IMR-90 (cell line): ENCODE results near the gene RASGRP2. TPM values are rescaled to one million over a fixed set of nuclear protein-coding genes. Genes with fewer than 3 reads are reported as not detected.

ENCODE experiments used
- ATAC-seq: fragments of 200-7000 bp; cut with Tn5 transposase; 2 replicates; pipeline ENCODE4 v1.9.1; 2020; ENCODE audit warnings: low read depth, mild to moderate bottlenecking, moderate library complexity
- BruUV-seq: library from RNA; stranded (reverse); fragments of 400-500 nt; replicated peaks from 2 replicates; lab custom pipeline; 2021; lab: Mats Ljungman, UMichigan
- CTCF ChIA-PET: fragments of 300-600 bp; formaldehyde crosslinking; extraction: SDS; loops from one replicate; lab custom pipeline; 2021; ENCODE audit warnings: antibody characterized with exemption; lab: Yijun Ruan, JAX
- POLR2A ChIA-PET: fragments of 300-600 bp; sonication (Branson Sonifier 250); formaldehyde crosslinking; loops from one replicate; lab custom pipeline; 2022; ENCODE audit warnings: antibody characterized with exemption; ENCODE audit not compliant: unreplicated experiment; lab: Charles Lee
- DNase-seq: peaks from one replicate; pipeline ENCODE4 v3.0.0; 2013
- H2AFZ ChIP-seq: replicated peaks from 2 replicates; pipeline ENCODE3; 2013; ENCODE audit warnings: low read length, mild to moderate bottlenecking; ENCODE audit not compliant: poor library complexity
- H2AK5ac ChIP-seq: 2 replicates; pipeline ENCODE4 v1.6.1; 2013; ENCODE audit warnings: low read depth, low read length, inconsistent platforms
- H2AK9ac ChIP-seq: replicated peaks from 2 replicates; pipeline ENCODE3; 2013; ENCODE audit warnings: mild to moderate bottlenecking, low read depth, low read length, moderate library complexity; ENCODE audit not compliant: poor library complexity
- H2BK120ac ChIP-seq: 2 replicates; pipeline ENCODE4 v1.6.1; 2013; ENCODE audit warnings: low read depth, low read length, inconsistent platforms
- H2BK15ac ChIP-seq: 3 replicates; pipeline ENCODE4 v1.6.1; 2013; ENCODE audit warnings: low read depth, low read length, inconsistent platforms
- H2BK20ac ChIP-seq: 2 replicates; pipeline ENCODE4 v1.6.1; 2013; ENCODE audit warnings: low read depth, mild to moderate bottlenecking, inconsistent platforms, low read length, moderate library complexity
- H2BK5ac ChIP-seq: 2 replicates; pipeline ENCODE4 v1.6.1; 2013; ENCODE audit warnings: mild to moderate bottlenecking, low read depth, low read length, inconsistent platforms; ENCODE audit not compliant: poor library complexity, severe bottlenecking
- H3K14ac ChIP-seq: replicated peaks from 2 replicates; pipeline ENCODE4 v1.6.1; 2013; ENCODE audit warnings: low read depth, low read length, inconsistent platforms
- H3K18ac ChIP-seq: 2 replicates; pipeline ENCODE4 v1.6.1; 2013; ENCODE audit warnings: low read depth, low read length, control low read depth
- H3K23ac ChIP-seq: 2 replicates; pipeline ENCODE4 v1.6.1; 2013; ENCODE audit warnings: low read depth, low read length, inconsistent platforms
- H3K27ac ChIP-seq: 2 replicates; pipeline ENCODE4 v1.5.1; 2013; ENCODE audit warnings: mild to moderate bottlenecking, control low read depth, low read length; ENCODE audit not compliant: insufficient read depth
- H3K27me3 ChIP-seq: 2 replicates; pipeline ENCODE4 v1.6.1; 2013; ENCODE audit warnings: low read length; ENCODE audit not compliant: control insufficient read depth, insufficient read depth
- H3K36me3 ChIP-seq: 2 replicates; pipeline ENCODE4 v1.6.1; 2013; ENCODE audit warnings: low read length, mixed read lengths; ENCODE audit not compliant: control insufficient read depth, insufficient read depth
- H3K4ac ChIP-seq: 2 replicates; pipeline ENCODE4 v1.6.1; 2013; ENCODE audit warnings: low read depth, low read length, inconsistent platforms
- H3K4me1 ChIP-seq: 2 replicates; pipeline ENCODE4 v1.6.1; 2013; ENCODE audit warnings: low read length, mixed read lengths; ENCODE audit not compliant: control insufficient read depth, insufficient read depth
- H3K4me2 ChIP-seq: 2 replicates; pipeline ENCODE4 v1.6.1; 2013; ENCODE audit warnings: low read depth, mild to moderate bottlenecking, control low read depth, low read length, moderate library complexity
- H3K4me3 ChIP-seq: 2 replicates; pipeline ENCODE4 v1.5.1; 2013; ENCODE audit warnings: low read depth, mild to moderate bottlenecking, control low read depth, low read length, moderate library complexity; ENCODE audit not compliant: insufficient read depth
- H3K56ac ChIP-seq: 2 replicates; pipeline ENCODE4 v1.6.1; 2013; ENCODE audit warnings: low read length, inconsistent platforms; ENCODE audit not compliant: insufficient read depth; ENCODE audit errors: extremely low read depth
- H3K79me1 ChIP-seq, 2 experiments: 2 replicates each; pipeline ENCODE4 v1.6.1; 2013; ENCODE audit warnings: low read length in 2 of 2, inconsistent platforms in 1 of 2, low read depth in 1 of 2
- H3K9ac ChIP-seq: 2 replicates; pipeline ENCODE4 v1.6.1; 2013; ENCODE audit warnings: low read depth, low read length, control low read depth
- H3K9me1 ChIP-seq: 2 replicates; pipeline ENCODE4 v1.6.1; 2013; ENCODE audit warnings: low read length, inconsistent platforms; ENCODE audit not compliant: insufficient read depth
- H3K9me3 ChIP-seq: 2 replicates; pipeline ENCODE4 v1.6.1; 2013; ENCODE audit warnings: low read length; ENCODE audit not compliant: control insufficient read depth, insufficient read depth
- H4K20me1 ChIP-seq: 2 replicates; pipeline ENCODE4 v1.6.1; 2013; ENCODE audit warnings: low read length, inconsistent platforms; ENCODE audit not compliant: insufficient read depth
- H4K5ac ChIP-seq: 2 replicates; pipeline ENCODE4 v1.6.1; 2013; ENCODE audit warnings: mild to moderate bottlenecking, low read depth, low read length, control low read depth
- H4K8ac ChIP-seq, 2 experiments: 2 replicates each; pipeline ENCODE4 v1.6.1; 2013; ENCODE audit warnings: low read depth in 2 of 2, low read length in 2 of 2, control low read depth in 1 of 2, inconsistent platforms in 1 of 2
- H4K91ac ChIP-seq: 2 replicates; pipeline ENCODE4 v1.6.1; 2013; ENCODE audit warnings: low read depth, low read length, inconsistent platforms; ENCODE audit not compliant: insufficient read depth
- CEBPB ChIP-seq: IDR thresholded peaks from 2 replicates; pipeline ENCODE4 v1.6.1; 2012; ENCODE audit warnings: low read depth, low read length, improper control_type of control experiment
- CHD1 ChIP-seq: IDR thresholded peaks from 2 replicates; pipeline ENCODE4 v1.6.1; 2012; ENCODE audit warnings: low read depth, low read length, improper control_type of control experiment
- ELK1 ChIP-seq: fragments of 150-350 bp; IDR thresholded peaks from 2 replicates; pipeline ENCODE4 v1.6.1; 2016; ENCODE audit warnings: low read depth, mild to moderate bottlenecking, low read length, moderate library complexity, borderline replicate concordance
- FOS ChIP-seq: fragments of 150-350 bp; IDR thresholded peaks from 2 replicates; pipeline ENCODE4 v1.6.1; 2016; ENCODE audit warnings: low read depth, low read length
- MAFK ChIP-seq: IDR thresholded peaks from 2 replicates; pipeline ENCODE4 v1.6.1; 2012; ENCODE audit warnings: low read depth, low read length, improper control_type of control experiment
- MAZ ChIP-seq: IDR thresholded peaks from 2 replicates; pipeline ENCODE4 v1.6.1; 2012; ENCODE audit warnings: low read depth, mild to moderate bottlenecking, low read length, improper control_type of control experiment, moderate library complexity, borderline replicate concordance
- MXI1 ChIP-seq: IDR thresholded peaks from 2 replicates; pipeline ENCODE4 v1.6.1; 2012; ENCODE audit warnings: low read depth, mild to moderate bottlenecking, low read length, moderate library complexity, borderline replicate concordance
- NFE2L2 ChIP-seq: fragments of 150-350 bp; IDR thresholded peaks from 2 replicates; pipeline ENCODE4 v1.6.1; 2016; ENCODE audit warnings: low read depth, mild to moderate bottlenecking, low read length
- POLR2A ChIP-seq: IDR thresholded peaks from 2 replicates; pipeline ENCODE4 v1.6.1; 2012; ENCODE audit warnings: mild to moderate bottlenecking, low read depth, low read length
- RAD21 ChIP-seq: IDR thresholded peaks from 2 replicates; pipeline ENCODE4 v1.6.1; 2012; ENCODE audit warnings: low read length, improper control_type of control experiment
- RCOR1 ChIP-seq: IDR thresholded peaks from 2 replicates; pipeline ENCODE4 v1.6.1; 2012; ENCODE audit warnings: mild to moderate bottlenecking, low read length, improper control_type of control experiment; ENCODE audit not compliant: insufficient replicate concordance
- RFX5 ChIP-seq: IDR thresholded peaks from 2 replicates; pipeline ENCODE4 v1.8.0; 2012; ENCODE audit warnings: low read depth, mild to moderate bottlenecking, low read length, moderate library complexity
- SMC3 ChIP-seq: fragments of 150-350 bp; IDR thresholded peaks from 2 replicates; pipeline ENCODE4 v1.6.1; 2016; ENCODE audit warnings: low read depth, mild to moderate bottlenecking, antibody characterized with exemption, low read length, moderate library complexity
- USF2 ChIP-seq: fragments of 150-350 bp; IDR thresholded peaks from 2 replicates; pipeline ENCODE4 v1.6.1; 2017; ENCODE audit warnings: mild to moderate bottlenecking, antibody characterized with exemption, low read length, low read depth
- WGBS, 2 experiments: methylation state at CpG; one replicate each; pipeline versions ENCODE4 v1.1.5 to v1.1.7; 2013; ENCODE audit warnings: missing lambda C conversion rate in 2 of 2; ENCODE audit not compliant: insufficient read length in 1 of 2; ENCODE audit errors: extremely low coverage in 2 of 2; 5-methylcytosine and 5-hydroxymethylcytosine counted together
- dilution Hi-C: fragments of 300-500 bp; cut with HindIII; formaldehyde crosslinking; loops from one replicate; pipeline ENCODE4 v1.14.3; 2018; ENCODE audit warnings: low sequenced_read_pairs; ENCODE audit not compliant: unreplicated experiment
- in situ Hi-C: fragments of 300-500 bp; cut with MboI; formaldehyde crosslinking; loops from 3 replicates; pipeline ENCODE4 v1.14.3; 2019; ENCODE audit warnings: low sequenced_read_pairs, inconsistent platforms, mixed read lengths
- intact Hi-C: fragments of 100-400 bp; cut with micrococcal nuclease; formaldehyde crosslinking; loops from 2 replicates; pipeline ENCODE4 v1.10.0; 2022
- polyA plus RNA-seq, 3 experiments: library from polyadenylated mRNA; depleted of rRNA; stranded (reverse); fragments of >200 nt; gene quantifications; 2 replicates each; pipeline ENCODE4 v1.2.3, GENCODE V29; 2012; ENCODE audit warnings: low replicate concordance in 1 of 3
- total RNA-seq: library from RNA; depleted of rRNA; stranded (reverse); fragments of >200 nt; gene quantifications from 2 replicates; pipeline ENCODE4 v1.2.3, GENCODE V29; 2012

The RASGRP2 gene
- total and polyA plus RNA-seq, 2 of the 4 experiments (the other 2 are of a cell fraction), result 1.2 TPM; not detected in 1

- in situ Hi-C loops (no loop called here), intact Hi-C loops (no loop called here), dilution Hi-C loops (no loop called here)
- Histone ChIP-seq H3K4me2 (no peak overlapping the region), H3K9me3 (no peaks in the 10 kb centered on the region), H3K4ac (no peak overlapping the region), H2BK20ac (no peak overlapping the region), H3K18ac (no peak overlapping the region), H3K27ac (no peak overlapping the region), H3K27me3 (no peaks in the 10 kb centered on the region), H2BK15ac (no peak overlapping the region), H4K5ac (no peak overlapping the region), H4K91ac (no peak overlapping the region), H3K4me1 (peaks cover 2% of the 10 kb centered on the region), H2AK5ac (no peak overlapping the region), H2AFZ (no peak overlapping the region), H4K20me1 (peaks cover 77% of the 10 kb centered on the region), H3K9me1 (no peaks in the 10 kb centered on the region; the same call in 1 of the 2 replicates), H3K23ac (no peak overlapping the region), H2BK120ac (no peak overlapping the region), H3K36me3 (peaks cover 58% of the 10 kb centered on the region), H3K4me3 (no peak overlapping the region), H4K8ac (no peak overlapping the region), H3K14ac (no peak overlapping the region), H3K79me1 (peaks cover 39 to 73% of the 10 kb centered on the region in 2 experiments), H2BK5ac (no peak overlapping the region), H3K56ac (no peak overlapping the region), H3K9ac (no peak overlapping the region), H2AK9ac (no peak overlapping the region)
- DNase-seq (no peak), ATAC-seq (no peak)
- POLR2A ChIA-PET, result no interaction called here
- CTCF ChIA-PET, result no interaction called here
- TF ChIP-seq RCOR1 (no peak), MAZ (no peak), RFX5 (no peak), FOS (no peak), POLR2A (no peak), CHD1 (no peak), USF2 (no peak), ELK1 (no peak), RAD21 (no peak), CEBPB (no peak), MAFK (no peak), NFE2L2 (no peak), MXI1 (no peak), SMC3 (no peak)
- WGBS, 2 experiments, result 100% methylated on average over 1 of the region's 5 CpGs; no CpG with 5 or more reads in 1 of the 2 experiments
- BruUV-seq, result no TSS peak
These were observed 30.2 kb upstream of the RASGRP2 start for GRCh38 chr11:64774144-64774543.
